Measurements from ENCODE around the gene SIAE.

- TF ChIP-seq SIN3A (IDR thresholded peaks at IDR 0.05; ENCODE audit: low read depth, low read length) (no peak), SP1 (IDR thresholded peaks at IDR 0.05; ENCODE audit: low read depth, low read length) (no peak), CTCF (IDR thresholded peaks at IDR 0.05 in 2 of 3, conservative IDR thresholded peaks at IDR 0.05 in 1 of 3; ENCODE audit: control insufficient read depth in 2 of 3, extremely low read depth in 1 of 3, insufficient read depth in 1 of 3, low read depth in 3 of 3, low read length in 3 of 3) (no peak), EZH2 (IDR thresholded peaks at IDR 0.05; ENCODE audit: borderline replicate concordance, control insufficient read depth, low read depth, low read length) (no peak), TAF1 (IDR thresholded peaks at IDR 0.05; ENCODE audit: borderline replicate concordance, low read depth, low read length) (no peak), RCOR1 (conservative IDR thresholded peaks at IDR 0.05; ENCODE audit: low read depth, low read length) (no peak)
Measured at GRCh38 chr11:124595302-124595701, 78.2 kb downstream of the SIAE start.
